ENCODE data around the gene SLC2A8.

DNA sequence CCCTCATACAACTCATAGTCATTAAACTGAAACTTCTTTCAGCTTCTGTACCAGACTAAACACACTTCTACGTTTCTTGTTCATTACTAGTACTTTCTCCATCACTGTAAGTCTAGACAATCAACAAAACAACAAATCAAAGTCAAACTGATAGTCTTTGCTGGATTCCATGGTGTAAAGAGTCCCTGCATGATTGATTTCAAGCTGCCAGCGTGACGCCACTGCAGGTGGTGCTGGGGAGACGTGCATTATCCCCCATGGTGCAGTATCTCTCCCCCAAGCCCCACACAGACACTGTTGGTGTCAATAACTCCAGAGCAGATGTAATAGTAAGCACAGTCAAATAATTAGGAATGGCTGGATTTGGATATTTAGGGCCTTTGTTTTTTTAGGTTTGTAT is 10.7 kb upstream of the SLC2A8 start:
- TF ChIP-seq, protein P1, sequence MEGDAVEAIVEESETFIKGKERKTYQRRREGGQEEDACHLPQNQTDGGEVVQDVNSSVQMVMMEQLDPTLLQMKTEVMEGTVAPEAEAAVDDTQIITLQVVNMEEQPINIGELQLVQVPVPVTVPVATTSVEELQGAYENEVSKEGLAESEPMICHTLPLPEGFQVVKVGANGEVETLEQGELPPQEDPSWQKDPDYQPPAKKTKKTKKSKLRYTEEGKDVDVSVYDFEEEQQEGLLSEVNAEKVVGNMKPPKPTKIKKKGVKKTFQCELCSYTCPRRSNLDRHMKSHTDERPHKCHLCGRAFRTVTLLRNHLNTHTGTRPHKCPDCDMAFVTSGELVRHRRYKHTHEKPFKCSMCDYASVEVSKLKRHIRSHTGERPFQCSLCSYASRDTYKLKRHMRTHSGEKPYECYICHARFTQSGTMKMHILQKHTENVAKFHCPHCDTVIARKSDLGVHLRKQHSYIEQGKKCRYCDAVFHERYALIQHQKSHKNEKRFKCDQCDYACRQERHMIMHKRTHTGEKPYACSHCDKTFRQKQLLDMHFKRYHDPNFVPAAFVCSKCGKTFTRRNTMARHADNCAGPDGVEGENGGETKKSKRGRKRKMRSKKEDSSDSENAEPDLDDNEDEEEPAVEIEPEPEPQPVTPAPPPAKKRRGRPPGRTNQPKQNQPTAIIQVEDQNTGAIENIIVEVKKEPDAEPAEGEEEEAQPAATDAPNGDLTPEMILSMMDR (IDR thresholded peaks at IDR 0.05; ENCODE audit: low read length), result no peak
- TF ChIP-seq EZH2 (IDR thresholded peaks at IDR 0.05; ENCODE audit: borderline replicate concordance, low read length), result no peak
